Right ventricle myocardium inferior (tissue), 1 donor: Measurements from ENCODE around the gene PRR5L. TPM values are rescaled to one million over a fixed set of nuclear protein-coding genes. Genes with fewer than 3 reads are reported as not detected.

Source experiments
- ATAC-seq: fragments of 200-7000 bp; cut with Tn5 transposase; one replicate; pipeline ENCODE4 v1.9.1; 2020; ENCODE audit warnings: mild to moderate bottlenecking, moderate library complexity
- DNase-seq: peaks from one replicate; pipeline ENCODE4 v3.0.0; 2021; ENCODE audit errors: missing footprints
- intact Hi-C: fragments of 100-400 bp; cut with DNase I; formaldehyde crosslinking; loops from one replicate; pipeline ENCODE4 v1.11.0; 2022
- total RNA-seq: library from RNA; stranded (reverse); fragmentation: NEBNext Ultra II Directional; extraction: Animal tissue kit (Norgen Biotek cat#: 25700); gene quantifications from one replicate; pipeline ENCODE4 v1.2.1, GENCODE V29; 2021
- donor health status: DM: no; HTN: yes; CAD: no; lungs with severe emphysema.

PRR5L gene
- total RNA-seq, 1 donor from 2014 or later = 1.6 TPM

DNA sequence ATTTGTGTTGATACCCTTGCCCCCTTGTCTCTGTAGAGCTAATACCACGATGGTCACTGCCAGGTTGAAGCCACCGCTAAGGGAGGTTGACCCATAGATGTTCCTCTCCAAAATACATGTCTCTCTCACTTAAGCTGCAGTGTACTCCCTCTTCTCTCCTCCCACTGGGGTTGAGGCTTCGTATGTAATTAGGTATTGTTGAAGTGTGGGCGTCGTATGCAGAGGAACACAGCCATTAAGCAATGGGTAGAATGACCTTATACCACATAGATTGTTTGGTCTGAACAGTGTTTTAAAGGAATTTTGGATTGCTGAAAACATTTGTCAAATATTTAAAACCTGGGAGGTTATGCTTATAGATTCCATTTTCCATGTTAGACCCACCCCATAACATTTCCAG lies 142.0 kb downstream of the PRR5L start:
- ATAC-seq = no peak
- intact Hi-C loops = no loop called here

DNA sequence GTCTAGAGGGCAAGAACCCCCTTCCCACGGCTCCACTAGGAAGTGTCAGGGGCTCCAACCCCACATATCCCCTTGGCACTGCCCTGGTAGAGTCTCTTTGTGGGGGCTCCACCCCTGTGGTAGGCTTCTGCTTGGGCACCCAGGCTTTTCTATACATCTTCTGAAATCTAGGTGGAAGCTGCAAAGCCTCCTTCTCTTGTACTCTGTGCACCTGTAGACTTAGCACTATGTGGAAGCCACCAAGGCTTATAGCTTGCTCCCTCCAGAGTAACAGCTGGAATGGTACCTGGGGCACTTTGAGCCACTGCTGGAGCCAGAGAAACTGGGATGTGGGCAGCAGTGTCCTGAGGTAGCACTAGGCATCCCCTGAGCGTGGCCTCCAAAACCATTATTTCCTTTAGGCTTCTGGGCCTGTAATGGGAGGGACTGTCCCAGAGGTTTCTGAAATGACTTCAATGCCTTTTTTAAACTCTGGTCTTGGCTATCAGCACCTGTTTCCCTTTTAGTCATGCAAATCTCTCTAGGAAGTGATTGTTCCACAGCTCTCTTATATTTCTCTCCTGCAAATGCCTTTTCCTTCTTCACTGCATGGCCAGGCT lies 145.6 kb downstream of the PRR5L start:
- no peak for ATAC-seq
- intact Hi-C loops = no loop called here
- DNase-seq = no peak

More for the DNA sequence above, 142.0 kb downstream of the PRR5L start:
- no peak for DNase-seq

DNA sequence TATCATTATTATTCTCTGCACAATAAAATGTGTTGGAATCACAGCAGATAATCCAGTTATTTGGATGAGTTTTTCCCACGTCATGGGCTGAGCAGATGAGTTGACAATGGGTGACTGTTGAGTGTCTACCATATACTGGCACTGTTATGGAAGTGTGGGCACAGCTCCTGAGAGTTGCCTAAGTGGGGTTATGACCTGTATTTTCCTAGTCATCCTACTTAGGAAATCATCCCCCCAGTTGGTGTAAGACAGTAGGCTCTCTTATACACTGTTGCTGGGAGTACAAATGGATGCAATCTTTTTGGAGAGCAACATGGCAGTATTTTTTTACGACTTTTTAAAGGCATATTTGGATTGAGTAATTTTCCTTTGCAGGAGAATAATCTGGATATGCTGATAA lies 147.6 kb downstream of the PRR5L start:
- ATAC-seq (no peak), DNase-seq (no peak)
- intact Hi-C loops = no loop called here

DNA sequence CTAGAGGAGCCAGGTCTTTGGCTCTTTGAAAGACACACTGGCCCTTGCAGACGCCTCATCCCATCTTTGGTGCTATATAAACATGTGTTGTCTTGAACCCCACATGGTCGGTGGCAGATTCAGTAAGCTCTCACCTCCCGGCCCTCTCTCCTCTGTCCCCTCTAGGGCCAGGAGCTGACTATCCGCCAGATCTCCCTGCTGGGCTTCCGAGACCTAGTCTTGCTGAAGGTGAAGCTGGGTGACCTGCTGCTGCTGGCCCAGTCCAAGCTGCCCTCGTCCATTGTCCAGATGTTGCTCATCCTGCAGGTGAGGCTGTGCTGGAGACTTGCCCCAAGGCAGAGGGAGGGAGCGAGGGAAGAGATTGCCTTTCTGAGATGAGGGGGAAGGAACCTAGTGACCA lies 150.0 kb downstream of the PRR5L start:
- no peak for ATAC-seq
- no peak for DNase-seq
- intact Hi-C loops = no loop called here

DNA sequence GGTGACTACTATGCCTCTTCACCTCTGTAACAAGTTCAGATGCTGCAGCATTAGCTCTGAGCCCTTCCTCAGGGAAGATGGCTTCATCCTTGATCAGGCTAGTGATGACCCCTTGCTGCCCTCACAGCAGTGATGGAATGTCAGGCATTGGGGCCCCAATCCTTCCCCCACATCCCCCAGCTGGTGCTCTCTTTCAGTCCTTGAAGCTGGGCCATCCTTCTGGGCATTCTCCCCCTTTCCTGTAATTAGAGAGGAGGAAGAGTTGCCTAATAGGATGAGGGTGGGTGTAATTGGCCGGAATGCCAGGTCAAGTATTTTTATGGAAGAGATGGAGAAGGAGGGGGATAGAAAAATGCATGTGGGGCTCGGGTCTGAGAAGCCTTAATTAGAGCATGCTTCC lies 151.4 kb downstream of the PRR5L start:
- ATAC-seq = no peak
- no peak for DNase-seq
- intact Hi-C loops = no loop called here

DNA sequence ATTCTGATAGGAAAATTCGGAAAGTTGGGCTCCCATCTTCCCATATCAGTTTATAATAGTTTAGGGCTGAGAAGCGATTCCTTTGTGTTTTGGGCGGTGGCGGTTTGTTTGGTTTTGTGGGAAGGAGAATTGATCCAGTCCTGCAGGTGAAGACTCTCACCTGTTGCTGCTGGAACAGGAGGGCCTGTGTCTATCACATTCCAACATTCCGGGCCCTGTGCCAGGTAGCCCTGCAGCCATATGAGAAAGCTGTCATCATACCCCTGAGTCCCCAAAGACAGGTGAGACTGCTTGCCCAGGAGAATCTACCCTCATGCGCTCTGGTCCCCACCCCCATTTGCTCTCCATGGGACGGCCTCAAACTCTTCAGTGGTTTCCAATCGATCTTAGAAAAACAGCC lies 151.9 kb downstream of the PRR5L start:
- ATAC-seq = no peak
- intact Hi-C loops = no loop called here
- no peak for DNase-seq

DNA sequence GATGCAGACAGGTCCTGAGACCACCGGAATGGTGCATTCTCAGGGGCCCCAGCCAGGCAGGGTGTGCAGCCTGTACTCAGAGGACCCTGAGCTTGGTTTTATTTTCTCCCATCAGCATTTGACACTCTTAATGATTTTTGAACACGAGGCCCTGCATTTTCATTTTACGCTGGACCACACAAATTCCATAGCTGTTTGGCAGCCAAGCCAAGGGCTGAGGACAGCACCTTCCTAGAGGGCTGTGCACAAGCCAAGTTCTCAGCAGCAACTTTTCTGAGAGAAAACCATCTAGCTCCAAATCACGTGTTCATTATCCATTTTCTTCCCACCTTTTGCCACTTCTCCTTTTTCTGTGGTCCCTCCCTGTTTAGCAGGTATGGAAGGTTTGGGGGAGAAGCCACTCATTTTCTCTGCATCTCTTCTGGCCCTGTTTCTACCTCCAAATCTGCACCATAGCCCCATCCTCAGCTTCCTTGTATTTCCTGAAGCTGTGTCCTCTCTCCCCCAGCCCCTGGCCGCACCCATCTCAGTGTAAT lies 153.5 kb downstream of the PRR5L start:
- no peak for DNase-seq
- intact Hi-C loops = no loop called here
- ATAC-seq = no peak

DNA sequence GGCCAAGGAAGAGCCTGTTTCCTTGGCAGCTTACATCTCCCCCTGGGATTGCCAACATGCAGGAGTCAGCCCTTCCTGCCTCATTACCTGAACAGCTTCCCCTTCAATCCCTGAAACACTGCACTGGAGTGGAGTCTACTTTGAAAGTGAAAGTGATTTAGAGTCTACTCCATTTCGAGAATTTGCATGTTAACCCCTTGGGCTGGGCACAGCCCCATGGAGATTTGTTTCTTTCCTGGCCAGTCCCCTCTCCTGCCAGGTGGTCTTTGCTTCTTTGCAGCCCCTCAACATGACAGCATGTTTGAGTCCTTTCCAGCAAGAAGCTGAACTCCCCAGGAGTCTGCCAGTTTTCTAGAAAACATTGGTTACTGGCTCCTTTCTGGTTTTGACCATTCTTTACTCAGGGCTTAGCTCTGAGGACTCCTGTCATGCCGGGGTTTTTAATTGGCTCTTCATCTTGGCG lies 154.1 kb downstream of the PRR5L start:
- intact Hi-C loops = no loop called here
- DNase-seq = no peak
- ATAC-seq = no peak

DNA sequence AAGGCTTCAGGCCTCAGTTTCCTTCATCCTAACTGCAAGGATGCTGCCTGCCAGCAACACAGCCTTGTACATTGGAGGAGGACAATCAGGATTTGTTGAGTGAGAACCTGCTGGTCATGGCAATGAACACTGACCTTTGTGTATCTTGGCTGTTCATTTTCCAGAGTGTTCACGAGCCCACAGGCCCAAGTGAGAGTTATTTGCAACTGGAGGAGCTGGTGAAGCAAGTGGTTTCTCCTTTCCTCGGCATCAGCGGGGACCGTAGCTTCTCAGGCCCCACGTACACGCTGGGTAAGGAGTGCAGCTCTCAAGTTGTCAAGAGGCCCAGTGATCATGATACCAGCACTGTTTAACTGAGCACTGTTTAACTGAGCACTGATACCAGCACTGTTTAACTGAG lies 155.0 kb downstream of the PRR5L start:
- ATAC-seq (no peak), DNase-seq (no peak)
- intact Hi-C loops = no loop called here

DNA sequence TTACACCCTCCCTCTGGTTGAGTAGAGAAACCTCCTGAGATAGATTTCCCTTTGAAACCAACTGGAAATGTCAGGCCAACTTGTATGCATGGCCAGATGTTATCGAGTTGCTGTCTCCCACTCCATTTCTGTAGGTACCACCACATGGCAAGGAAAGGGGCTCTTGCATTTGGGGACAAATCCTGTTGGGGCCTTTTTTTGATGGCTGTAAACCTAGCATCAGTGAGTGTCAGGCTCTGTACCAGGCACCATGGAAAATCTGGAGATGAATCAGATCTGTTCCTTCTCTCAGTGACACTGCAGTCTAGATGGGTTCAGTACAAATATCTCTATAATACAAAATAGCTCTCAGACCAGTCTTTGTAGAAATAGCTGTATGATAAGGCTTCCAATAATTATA lies 155.6 kb downstream of the PRR5L start:
- intact Hi-C loops = no loop called here
- ATAC-seq (no peak), DNase-seq (no peak)

DNA sequence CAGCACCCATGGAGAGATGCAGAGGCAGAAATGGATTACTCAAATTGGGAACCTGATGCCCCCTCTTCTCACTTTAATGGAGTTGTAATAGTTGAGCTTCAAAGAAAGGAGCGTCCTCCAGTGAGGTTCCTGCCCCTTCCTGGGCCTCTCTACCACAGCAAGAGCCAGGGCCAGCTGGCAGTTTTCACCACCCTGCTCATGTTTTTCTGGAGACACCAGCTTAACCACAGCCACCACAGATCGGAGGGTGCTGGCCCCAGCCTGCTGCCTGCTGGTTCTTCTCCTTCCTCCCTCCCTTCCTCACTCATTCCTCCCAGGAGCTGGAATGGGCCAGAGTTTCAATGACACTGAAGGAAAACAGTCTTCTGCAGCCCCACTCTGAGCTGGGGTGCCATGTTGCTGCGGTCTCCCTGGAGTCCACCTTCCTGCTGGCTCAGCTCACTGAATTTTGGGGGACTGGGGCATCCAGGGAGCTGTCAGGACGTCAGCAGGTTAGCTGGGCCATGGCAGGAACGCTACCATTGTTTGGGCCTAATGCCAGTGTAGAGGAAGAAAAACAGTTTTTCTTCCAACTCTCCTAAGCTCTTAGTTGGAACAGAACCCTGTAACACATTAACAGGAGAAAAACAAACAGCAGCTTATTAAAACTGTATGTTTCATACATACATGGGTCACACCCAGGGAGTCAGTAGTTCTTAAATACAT lies 156.3 kb downstream of the PRR5L start:
- no peak for ATAC-seq
- no peak for DNase-seq
- intact Hi-C loops = no loop called here

DNA sequence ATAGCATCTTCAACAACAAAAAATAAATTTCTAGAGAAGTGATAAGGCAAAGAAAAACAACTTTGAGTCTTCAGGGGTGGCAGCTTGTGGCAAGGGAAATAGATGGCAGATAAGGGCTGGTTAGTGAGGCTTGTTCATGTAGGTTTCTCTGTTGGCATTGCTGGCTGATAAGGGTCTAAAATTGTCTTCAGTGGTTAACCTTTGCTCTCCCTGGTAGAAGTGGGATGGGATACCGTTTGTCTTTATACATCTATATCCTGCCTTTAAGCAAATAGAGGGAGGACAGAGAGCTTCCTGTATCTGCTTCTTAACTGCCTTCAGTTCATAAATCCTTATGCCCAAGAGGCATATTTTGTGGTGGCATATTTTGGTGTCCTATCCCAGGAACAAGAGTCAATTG lies 156.9 kb downstream of the PRR5L start:
- intact Hi-C loops = no loop called here
- DNase-seq = no peak
- no peak for ATAC-seq

DNA sequence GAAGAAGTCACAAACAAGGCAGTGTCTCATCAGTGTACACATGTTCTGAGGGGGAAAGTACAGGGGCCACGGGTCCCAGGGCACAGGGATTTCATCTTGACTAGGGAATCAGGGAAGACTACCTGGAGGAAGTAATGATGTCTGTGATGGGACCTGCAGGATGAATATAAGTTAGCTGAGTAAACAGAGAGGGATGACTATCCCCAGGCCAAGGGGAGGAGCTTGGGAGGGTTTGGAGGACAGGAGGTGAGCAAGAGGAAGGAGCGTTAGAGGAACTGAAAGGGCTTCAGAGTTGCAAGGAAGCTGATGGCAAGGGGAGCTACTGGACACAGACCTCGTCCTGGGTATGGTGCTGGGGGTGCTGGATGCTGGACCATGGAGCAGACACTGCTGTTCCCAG lies 157.6 kb downstream of the PRR5L start:
- intact Hi-C loops = no loop called here
- ATAC-seq (no peak), DNase-seq (no peak)

DNA sequence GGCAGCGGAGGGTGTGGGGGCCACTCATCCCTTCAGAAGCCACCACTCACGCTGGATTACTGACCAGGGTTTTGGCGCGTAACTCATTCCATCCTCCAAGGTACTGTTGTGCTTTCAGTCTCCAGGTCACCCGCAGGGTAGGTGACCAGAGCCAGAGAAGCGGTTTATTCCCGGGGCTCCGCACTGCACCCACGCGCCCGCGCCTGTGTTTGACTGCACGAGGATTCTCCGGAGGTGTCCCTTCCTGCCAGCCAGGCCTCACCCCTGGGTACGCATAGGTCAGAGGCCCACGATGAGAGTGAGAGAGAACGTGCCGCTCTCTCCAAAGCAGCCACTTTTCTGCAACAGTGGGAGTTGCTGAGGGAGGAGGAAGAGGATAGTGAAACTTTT lies 158.5 kb downstream of the PRR5L start:
- intact Hi-C loops = no loop called here
- ATAC-seq = no peak

DNA sequence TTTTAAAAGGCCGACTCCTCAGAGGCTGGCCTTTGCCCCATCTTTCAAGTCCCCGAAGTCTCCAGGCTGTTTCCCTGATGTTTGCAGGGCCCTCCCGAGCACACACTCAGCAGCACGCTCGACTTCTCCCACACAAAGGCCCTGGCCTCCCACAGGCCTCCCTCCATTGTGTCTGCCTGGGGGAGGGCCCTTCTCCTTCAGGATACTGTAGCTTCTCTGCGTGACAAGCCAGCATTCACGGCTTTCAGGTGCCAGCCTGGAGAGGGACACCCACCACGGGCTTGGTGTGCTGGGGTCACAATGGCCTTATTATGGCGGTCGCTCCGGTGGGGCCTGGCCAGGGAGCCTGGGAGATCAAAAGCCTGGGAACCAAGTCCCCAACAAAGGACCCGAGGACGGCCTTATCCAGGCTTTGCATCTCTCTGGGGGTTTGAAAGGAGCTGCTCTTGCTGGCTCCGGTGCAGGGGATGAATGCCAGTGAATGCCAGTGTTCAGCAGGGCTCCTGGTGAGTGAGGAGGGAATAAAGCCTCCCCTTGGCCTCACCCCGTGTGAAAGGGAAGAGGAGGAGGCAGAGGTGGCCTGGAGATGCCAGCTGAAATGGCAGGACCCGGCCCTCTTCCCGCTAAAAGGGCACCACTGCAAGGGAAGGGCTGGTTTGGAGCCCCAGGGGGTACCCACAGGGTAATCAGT lies 159.0 kb downstream of the PRR5L start:
- intact Hi-C loops = no loop called here
- peak; percentile 14 for ATAC-seq
- no peak for DNase-seq

More for the DNA sequence above, 158.5 kb downstream of the PRR5L start:
- no peak for DNase-seq

DNA sequence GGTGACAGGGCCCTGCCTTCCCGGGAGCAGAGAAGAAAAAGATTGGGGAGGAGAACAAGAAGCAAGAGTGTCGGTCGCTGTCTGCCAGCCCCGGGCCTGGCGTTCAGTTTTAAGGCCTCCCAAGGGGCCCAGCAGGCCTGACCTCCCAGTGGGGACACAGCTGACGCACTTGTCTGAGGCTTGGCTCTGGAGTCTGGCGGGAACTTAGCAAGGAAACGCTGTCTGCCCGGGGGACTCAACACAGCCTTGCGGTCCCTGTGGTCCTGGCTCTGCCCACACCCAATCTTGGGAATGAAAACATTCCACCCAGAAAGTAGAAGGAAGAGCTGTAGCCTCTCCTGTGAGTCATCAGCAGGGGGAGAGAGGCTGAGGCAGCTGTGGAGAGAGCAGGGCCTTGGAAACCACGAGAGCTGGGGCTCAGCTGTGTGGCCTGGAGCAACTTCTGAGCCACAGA lies 159.6 kb downstream of the PRR5L start:
- intact Hi-C loops = no loop called here
- peak; percentile 93 for ATAC-seq
- DNase-seq = peak; percentile 89

DNA sequence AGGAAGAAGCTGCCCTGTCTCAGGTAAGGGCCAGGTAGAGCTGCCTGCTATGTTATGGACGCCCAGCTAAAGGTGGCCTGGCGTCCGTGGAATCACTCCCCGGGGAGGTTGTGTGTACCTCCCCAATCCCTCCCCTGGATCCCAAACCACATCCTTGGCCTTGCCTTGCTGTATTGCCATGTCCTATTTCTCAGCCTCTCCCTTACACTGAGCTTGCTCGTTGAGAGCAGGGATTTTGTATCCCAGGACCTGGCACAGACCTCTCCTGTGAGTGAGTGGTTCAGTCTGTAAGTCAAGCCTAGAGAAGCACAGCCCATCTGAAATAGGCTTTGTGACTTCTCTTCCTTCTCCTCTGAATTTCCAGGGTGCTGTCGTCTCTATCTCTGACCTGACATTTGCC lies 160.1 kb downstream of the PRR5L start:
- ATAC-seq (peak; percentile 25), DNase-seq (no peak)
- intact Hi-C loops = no loop called here

DNA sequence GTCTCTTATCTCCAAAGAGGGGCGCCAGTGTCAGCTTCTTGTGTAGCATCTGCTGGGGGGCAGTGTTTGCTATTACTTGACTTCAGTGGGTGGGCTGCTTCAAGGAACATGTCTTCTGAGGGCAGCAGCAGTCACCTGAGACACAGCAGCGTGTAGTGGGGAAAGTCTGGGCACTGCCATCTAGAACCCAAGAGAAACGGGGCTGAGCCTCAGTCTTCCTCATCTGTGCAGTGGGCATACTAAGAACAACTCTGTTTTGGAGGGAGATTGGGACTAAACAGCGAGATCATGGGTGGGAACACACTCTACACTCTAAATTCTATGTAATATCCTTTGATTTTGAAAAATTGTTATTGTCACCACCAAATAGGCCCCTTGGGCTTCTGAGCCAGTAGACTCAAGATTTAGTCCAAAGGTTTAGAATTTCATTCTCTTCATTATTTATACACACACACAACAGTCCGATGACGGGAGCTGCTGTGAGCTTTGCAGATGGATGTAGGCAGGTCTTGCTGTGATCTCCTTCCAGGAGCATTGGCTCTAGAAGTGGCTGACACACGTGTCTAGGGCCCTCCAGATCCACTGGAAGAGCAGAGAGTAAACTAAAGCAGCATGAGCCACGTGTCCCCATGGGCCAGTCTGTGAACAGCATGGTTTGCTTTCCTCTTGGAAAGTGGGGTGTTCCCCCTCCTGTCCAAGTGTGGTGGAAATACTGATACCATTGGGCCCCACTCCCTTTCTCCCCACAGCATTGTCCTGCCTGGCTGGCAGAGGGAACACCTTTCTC lies 162.2 kb downstream of the PRR5L start:
- DNase-seq (no peak), ATAC-seq (no peak)
- intact Hi-C loops = no loop called here

DNA sequence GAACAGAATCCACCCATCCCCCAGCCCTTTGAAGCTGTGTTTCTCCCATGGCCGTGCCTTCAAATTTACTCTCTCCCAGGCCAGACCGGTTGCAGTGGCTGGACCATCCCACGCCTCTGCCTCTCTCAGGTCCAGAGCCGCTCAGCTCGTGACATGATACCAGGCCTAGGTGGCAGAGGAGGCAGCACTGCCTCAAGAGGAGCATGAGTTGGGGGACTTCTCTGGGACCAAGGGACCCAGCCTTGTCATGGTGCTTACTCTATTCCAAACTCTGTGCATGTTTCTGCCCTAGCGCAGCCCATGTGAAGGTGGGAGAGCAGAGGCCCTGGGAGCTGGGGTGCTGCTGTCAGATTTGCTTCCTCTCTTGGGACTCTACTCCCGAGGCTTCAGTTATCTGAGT lies 163.0 kb downstream of the PRR5L start:
- no peak for ATAC-seq
- intact Hi-C loops = no loop called here
- no peak for DNase-seq
